Gastroesophageal sphincter (tissue), 3 donors: ENCODE measurements around the gene MAN1A1.

ENCODE experiments used
- CTCF ChIP-seq, 4 experiments: fragments of 200-600 bp in 2 of 4; fragments of 450-650 bp in 2 of 4; sonication (generic) in 1 of 4; IDR thresholded peaks; one replicate each; pipeline ENCODE4 v1.5.1; 2017 to 2019; ENCODE audit warnings: antibody characterized with exemption in 4 of 4, mild to moderate bottlenecking in 2 of 4, moderate library complexity in 2 of 4
- EP300 ChIP-seq: sonication (generic); formaldehyde crosslinking; IDR thresholded peaks from one replicate; pipeline ENCODE4 v1.6.1; 2017; ENCODE audit warnings: antibody characterized with exemption, mild to moderate bottlenecking
- POLR2A ChIP-seq, 2 donors: fragments of 450-650 bp; IDR thresholded peaks; one replicate each; pipeline ENCODE4 v1.6.1; 2017; ENCODE audit warnings: antibody characterized with exemption in 2 of 2, mild to moderate bottlenecking in 2 of 2, moderate library complexity in 1 of 2
- POLR2AphosphoS5 ChIP-seq: sonication (generic); formaldehyde crosslinking; IDR thresholded peaks from one replicate; pipeline ENCODE4 v1.6.1; 2017; ENCODE audit warnings: antibody characterized with exemption

- TF ChIP-seq CTCF (IDR thresholded peaks at IDR 0.05) (no peak), POLR2A (IDR thresholded peaks at IDR 0.05) (no peak), EP300 (no peak), POLR2AphosphoS5 (peak; percentile 37)
Measured at GRCh38 chr6:119273272-119274196, 76.0 kb downstream of the MAN1A1 start.
